Peyer's patch (tissue), 4 donors: ENCODE data around the gene DIS3L2. TPM values are rescaled to one million over a fixed set of nuclear protein-coding genes. Genes with fewer than 3 reads are reported as not detected.

ENCODE experiments used
- DNase-seq, 3 donors: peaks; one replicate each; pipeline ENCODE4 v3.0.0-alpha.2; 2017 to 2019
- H3K27ac ChIP-seq, 4 donors: fragments of 200-600 bp; sonication (generic); one replicate each; pipeline ENCODE4 v1.5.1; 2016 to 2019
- H3K27me3 ChIP-seq, 2 donors: fragments of 200-600 bp; sonication (generic); one replicate each; pipeline ENCODE4 v1.5.1; 2019
- H3K36me3 ChIP-seq, 3 donors: fragments of 200-600 bp; sonication (generic); one replicate each; pipeline ENCODE4 v1.5.1; 2016 to 2019
- H3K4me1 ChIP-seq, 4 donors: fragments of 200-600 bp; sonication (generic); one replicate each; pipeline ENCODE4 v1.5.1; 2016 to 2019
- H3K4me3 ChIP-seq, 4 donors: fragments of 200-600 bp; sonication (generic); 1 replicate in 3 of 4; 2 replicates in 1 of 4; pipeline ENCODE4 v1.5.1; 2016 to 2019; ENCODE audit warnings: mild to moderate bottlenecking in 1 of 4
- H3K9me3 ChIP-seq, 4 donors: fragments of 200-600 bp; sonication (generic); one replicate each; pipeline ENCODE4 v1.5.1; 2016 to 2019; ENCODE audit warnings: mild to moderate bottlenecking in 1 of 4
- POLR2A ChIP-seq, 2 donors: fragments of 450-650 bp; IDR thresholded peaks; one replicate each; pipeline ENCODE4 v1.5.1; 2017; ENCODE audit warnings: antibody characterized with exemption in 2 of 2, mild to moderate bottlenecking in 2 of 2, moderate library complexity in 2 of 2
- total RNA-seq, 4 donors: library from RNA; depleted of rRNA; stranded (reverse); fragments of >200 nt; gene quantifications; one replicate each; pipeline ENCODE4 v1.1.0, GENCODE V29; 2016
- TF ChIP-seq, protein P1 (sequence below), 6 experiments: fragments of 450-650 bp in 4 of 6; fragments of 200-600 bp in 2 of 6; sonication (generic) in 1 of 6; IDR thresholded peaks; one replicate each; pipeline ENCODE4 v1.5.1; 2017 to 2019; ENCODE audit warnings: antibody characterized with exemption in 6 of 6, mild to moderate bottlenecking in 3 of 6, moderate library complexity in 1 of 6

Gene DIS3L2
- total RNA-seq, 4 donors from 2014 or later, result 26.4 to 147 (median 58.3) TPM

DNA sequence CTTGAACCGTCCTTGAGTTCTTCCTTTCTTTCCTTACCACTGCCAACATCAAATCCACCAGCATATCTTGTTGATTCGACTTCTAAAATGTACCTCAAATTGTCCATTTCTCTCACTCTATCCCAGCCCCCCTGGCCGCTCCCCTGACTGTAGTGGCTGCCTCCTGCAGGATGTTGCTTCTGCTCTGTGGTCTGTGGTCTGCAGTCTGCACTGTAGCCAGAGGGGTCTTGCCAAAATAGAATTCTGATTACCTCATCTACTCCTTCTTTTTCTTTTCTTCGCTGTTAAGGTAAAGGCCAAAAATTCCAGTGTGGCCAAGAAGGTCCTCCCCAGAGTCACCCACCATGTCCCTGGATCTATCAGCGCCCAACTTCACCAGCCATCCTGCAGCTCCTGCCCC, 337.6 kb downstream of the DIS3L2 start:
- no peak for TF ChIP-seq POLR2A (IDR thresholded peaks at IDR 0.05)
- TF ChIP-seq, protein P1, sequence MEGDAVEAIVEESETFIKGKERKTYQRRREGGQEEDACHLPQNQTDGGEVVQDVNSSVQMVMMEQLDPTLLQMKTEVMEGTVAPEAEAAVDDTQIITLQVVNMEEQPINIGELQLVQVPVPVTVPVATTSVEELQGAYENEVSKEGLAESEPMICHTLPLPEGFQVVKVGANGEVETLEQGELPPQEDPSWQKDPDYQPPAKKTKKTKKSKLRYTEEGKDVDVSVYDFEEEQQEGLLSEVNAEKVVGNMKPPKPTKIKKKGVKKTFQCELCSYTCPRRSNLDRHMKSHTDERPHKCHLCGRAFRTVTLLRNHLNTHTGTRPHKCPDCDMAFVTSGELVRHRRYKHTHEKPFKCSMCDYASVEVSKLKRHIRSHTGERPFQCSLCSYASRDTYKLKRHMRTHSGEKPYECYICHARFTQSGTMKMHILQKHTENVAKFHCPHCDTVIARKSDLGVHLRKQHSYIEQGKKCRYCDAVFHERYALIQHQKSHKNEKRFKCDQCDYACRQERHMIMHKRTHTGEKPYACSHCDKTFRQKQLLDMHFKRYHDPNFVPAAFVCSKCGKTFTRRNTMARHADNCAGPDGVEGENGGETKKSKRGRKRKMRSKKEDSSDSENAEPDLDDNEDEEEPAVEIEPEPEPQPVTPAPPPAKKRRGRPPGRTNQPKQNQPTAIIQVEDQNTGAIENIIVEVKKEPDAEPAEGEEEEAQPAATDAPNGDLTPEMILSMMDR (IDR thresholded peaks at IDR 0.05), result no peak
- Histone ChIP-seq H3K27ac (no peak overlapping the region), H3K4me1 (no peaks in the 10 kb centered on the region), H3K4me3 (no peak overlapping the region), H3K9me3 (no peaks in the 10 kb centered on the region), H3K27me3 (no peaks in the 10 kb centered on the region), H3K36me3 (no peaks in the 10 kb centered on the region)
- no peak for DNase-seq

DNA sequence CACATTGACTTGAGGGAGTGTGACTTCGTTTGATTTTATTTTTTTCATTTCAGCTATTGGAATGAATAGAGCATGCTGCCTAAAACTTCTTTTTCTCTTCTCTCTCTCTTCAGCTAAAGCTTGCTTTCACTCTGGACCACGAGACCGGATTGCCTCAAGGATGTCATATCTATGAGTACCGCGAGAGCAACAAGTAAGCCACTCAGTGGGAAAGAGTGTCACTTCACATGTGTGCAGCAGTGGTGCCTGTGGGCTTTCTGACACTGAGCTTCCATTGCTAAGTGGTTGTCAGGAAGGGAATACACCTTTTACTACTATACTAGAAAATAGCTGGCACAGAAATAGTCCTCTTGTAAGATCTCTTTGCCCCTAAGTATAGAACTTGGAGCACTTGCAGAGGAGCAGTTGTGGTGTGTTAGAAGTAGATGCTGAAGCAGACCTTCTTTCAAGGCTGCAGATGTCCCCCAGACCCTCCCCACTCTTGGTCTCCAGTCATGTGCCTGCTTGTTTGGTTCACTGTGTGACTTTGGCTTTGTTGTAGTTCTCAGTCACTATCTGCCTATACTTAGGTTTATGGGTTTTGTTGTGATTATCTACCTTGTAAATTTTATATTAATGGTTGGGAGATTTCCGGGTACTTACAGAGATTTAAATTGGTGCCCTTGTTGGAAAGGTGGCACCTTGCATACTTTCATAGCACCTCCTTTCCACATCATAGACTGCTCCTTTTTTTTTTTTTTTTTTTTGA, 338.6 kb downstream of the DIS3L2 start:
- TF ChIP-seq, protein P1 (IDR thresholded peaks at IDR 0.05), result no peak
- TF ChIP-seq POLR2A (IDR thresholded peaks at IDR 0.05), result no peak
- Histone ChIP-seq H3K27ac (no peak overlapping the region), H3K36me3 (no peaks in the 10 kb centered on the region)

DNA sequence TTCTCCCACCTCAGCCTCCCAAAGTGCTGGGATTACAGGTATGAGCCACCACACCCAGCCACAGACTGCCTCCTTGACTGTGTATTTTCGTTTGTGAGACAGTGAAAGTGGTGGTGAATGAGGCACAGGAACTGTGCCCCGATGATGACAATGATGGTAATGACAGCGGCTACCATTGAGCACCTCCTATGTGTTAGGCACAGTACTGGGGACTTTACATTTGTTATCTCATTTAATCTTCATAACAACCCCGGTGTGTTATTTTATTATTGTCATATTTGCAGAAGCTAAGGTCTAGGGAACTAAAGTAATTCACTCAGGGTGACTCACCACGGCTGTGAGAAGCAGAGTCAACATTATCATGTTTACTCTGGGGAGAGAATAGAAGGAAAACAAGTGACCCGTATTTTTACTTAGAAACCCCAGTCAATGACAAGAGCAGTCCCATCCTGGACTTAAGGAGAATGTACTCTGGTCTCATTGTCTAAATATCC, 339.4 kb downstream of the DIS3L2 start:
- no peak for DNase-seq
- Histone ChIP-seq H3K9me3 (no peaks in the 10 kb centered on the region), H3K36me3 (no peaks in the 10 kb centered on the region), H3K27ac (no peak overlapping the region), H3K27me3 (no peaks in the 10 kb centered on the region), H3K4me1 (no peaks in the 10 kb centered on the region), H3K4me3 (no peak overlapping the region)
- TF ChIP-seq POLR2A (IDR thresholded peaks at IDR 0.05), result no peak
- TF ChIP-seq, protein P1 (IDR thresholded peaks at IDR 0.05), result peak in 3 of 6 experiments; percentile 28 to 37 (median 35)

More for the DNA sequence above, 338.6 kb downstream of the DIS3L2 start:
- DNase-seq, result no peak
- Histone ChIP-seq H3K4me1 (no peaks in the 10 kb centered on the region), H3K27me3 (no peaks in the 10 kb centered on the region), H3K4me3 (no peak overlapping the region), H3K9me3 (no peaks in the 10 kb centered on the region)

DNA sequence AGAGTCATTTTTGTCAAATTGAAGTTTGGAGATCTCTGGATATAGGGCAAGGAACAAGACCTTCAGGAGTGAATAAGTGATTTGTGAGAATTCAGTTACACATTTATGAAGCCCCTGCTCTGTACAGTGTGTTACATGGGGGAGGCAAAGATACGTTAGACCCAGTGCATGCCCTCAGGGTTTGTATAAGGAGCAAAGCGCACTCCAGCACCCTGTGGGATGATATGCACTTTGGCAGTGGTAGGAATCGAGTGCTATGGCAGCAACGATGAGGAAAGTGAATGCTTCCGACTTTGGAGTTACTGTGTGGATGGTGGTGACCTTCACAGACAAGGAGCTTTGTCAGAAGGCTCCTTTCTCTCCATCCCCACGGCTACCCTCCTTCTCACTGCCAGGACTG, 342.7 kb downstream of the DIS3L2 start:
- H3K9me3 ChIP-seq, result no peaks in the 10 kb centered on the region
- H3K27ac ChIP-seq, result no peak overlapping the region
- H3K4me1 ChIP-seq, result no peaks in the 10 kb centered on the region
- no peaks in the 10 kb centered on the region for H3K27me3 ChIP-seq
- no peak overlapping the region for H3K4me3 ChIP-seq
- H3K36me3 ChIP-seq, result no peaks in the 10 kb centered on the region
- TF ChIP-seq, protein P1 (IDR thresholded peaks at IDR 0.05), result no peak
- TF ChIP-seq POLR2A (IDR thresholded peaks at IDR 0.05), result no peak
- DNase-seq, result no peak

DNA sequence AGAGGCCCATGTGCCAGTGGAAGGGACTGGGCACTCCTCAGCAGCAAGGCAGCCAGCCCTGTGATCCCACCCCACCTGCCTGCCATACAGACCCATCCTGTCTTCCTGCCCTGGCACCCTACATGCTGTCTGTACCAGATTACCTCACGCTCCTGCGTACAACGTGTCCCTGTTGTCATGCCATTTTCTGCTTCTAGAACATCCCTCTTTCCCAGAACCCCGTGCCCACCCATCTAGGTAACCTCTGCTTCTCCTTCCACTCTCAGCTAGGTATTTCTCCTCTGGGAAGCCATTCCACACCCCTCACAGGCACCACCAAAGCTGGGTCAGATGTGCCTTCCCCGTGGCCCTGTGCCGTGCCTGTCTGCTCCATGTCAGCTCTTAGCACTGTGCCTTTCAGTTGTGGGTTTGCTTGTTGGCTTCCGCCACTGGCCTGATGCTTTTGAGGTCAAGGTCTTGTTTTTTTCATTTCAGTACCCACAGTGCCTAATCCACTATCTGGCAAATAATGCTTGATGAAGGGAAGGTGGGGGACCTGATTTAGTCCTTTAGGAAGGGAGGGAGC, 345.3 kb downstream of the DIS3L2 start:
- DNase-seq, result peak in 1 of 3 donors; percentile 23
- TF ChIP-seq, protein P1 (IDR thresholded peaks at IDR 0.05), result no peak
- TF ChIP-seq POLR2A (IDR thresholded peaks at IDR 0.05), result no peak
- H3K27me3 ChIP-seq, result no peaks in the 10 kb centered on the region
- H3K4me1 ChIP-seq, result no peaks in the 10 kb centered on the region
- H3K36me3 ChIP-seq, result no peaks in the 10 kb centered on the region
- no peak overlapping the region for H3K27ac ChIP-seq
- H3K9me3 ChIP-seq, result no peaks in the 10 kb centered on the region
- no peak overlapping the region for H3K4me3 ChIP-seq
